Hepatocyte (in vitro differentiated cells): ENCODE measurements around the gene ZCCHC7.

ENCODE experiments used
- CTCF ChIP-seq: fragments of 200-600 bp; sonication (generic); IDR thresholded peaks from 2 replicates; pipeline ENCODE4 v1.5.1; 2016; ENCODE audit warnings: antibody characterized with exemption, mild to moderate bottlenecking; ENCODE audit not compliant: poor library complexity
- EZH2 ChIP-seq: fragments of 200-600 bp; sonication (generic); IDR thresholded peaks from 2 replicates; pipeline ENCODE4 v1.6.1; 2016; ENCODE audit warnings: antibody characterized with exemption, mild to moderate bottlenecking, borderline replicate concordance

- TF ChIP-seq CTCF (no peak), EZH2 (no peak)
Observed at GRCh38 chr9:37399336-37399735, 279.0 kb downstream of the ZCCHC7 start.
